HepG2 (cell line): Measurements from ENCODE around the gene ZDHHC6. TPM values are rescaled to one million over a fixed set of nuclear protein-coding genes. Genes with fewer than 3 reads are reported as not detected.

Source experiments
- ARID2 ChIP-seq: sonication (generic); formaldehyde crosslinking; IDR thresholded peaks from 2 replicates; pipeline ENCODE4 v1.8.1; 2022; ENCODE audit warnings: mild to moderate bottlenecking, missing genetic modification reagents, borderline replicate concordance
- CBX5 ChIP-seq: sonication (generic); formaldehyde crosslinking; IDR thresholded peaks from 2 replicates; pipeline ENCODE4 v1.4.0; 2020; ENCODE audit warnings: missing genetic modification reagents, borderline replicate concordance
- FOXJ3 ChIP-seq: sonication (generic); formaldehyde crosslinking; IDR thresholded peaks from 2 replicates; pipeline ENCODE4 v1.4.0; 2020; ENCODE audit warnings: missing genetic modification reagents, mild to moderate bottlenecking, borderline replicate concordance
- MYC ChIP-seq: sonication (generic); formaldehyde crosslinking; IDR thresholded peaks from 2 replicates; pipeline ENCODE4 v1.9.0; 2021; ENCODE audit warnings: missing genetic modification reagents, borderline replicate concordance
- NFAT5 ChIP-seq: sonication (generic); formaldehyde crosslinking; IDR thresholded peaks from 2 replicates; pipeline ENCODE4 v1.4.0; 2020; ENCODE audit warnings: missing genetic modification reagents
- NFIC ChIP-seq: IDR thresholded peaks from 2 replicates; pipeline ENCODE4 v1.6.1; 2012; ENCODE audit warnings: mild to moderate bottlenecking, low read length, inconsistent platforms
- NRL ChIP-seq: sonication (generic); formaldehyde crosslinking; IDR thresholded peaks from 2 replicates; pipeline ENCODE4 v1.5.0; 2020; ENCODE audit warnings: missing genetic modification reagents, mild to moderate bottlenecking, moderate library complexity, borderline replicate concordance
- POGZ ChIP-seq: sonication (generic); formaldehyde crosslinking; IDR thresholded peaks from 2 replicates; pipeline ENCODE4 v1.4.0; 2020; ENCODE audit warnings: mild to moderate bottlenecking, missing genetic modification reagents
- SIN3A ChIP-seq: IDR thresholded peaks from 2 replicates; pipeline ENCODE4 v1.6.1; 2011; ENCODE audit warnings: low read depth, mild to moderate bottlenecking, control low read depth, low read length, borderline replicate concordance
- SMARCC2 ChIP-seq: fragments of 450-650 bp; IDR thresholded peaks from 2 replicates; pipeline ENCODE4 v1.6.1; 2017; ENCODE audit warnings: antibody characterized with exemption, mild to moderate bottlenecking
- YY1 ChIP-seq: IDR thresholded peaks from 2 replicates; pipeline ENCODE4 v1.6.1; 2011; ENCODE audit warnings: low read length, low read depth, moderate library complexity, mild to moderate bottlenecking; ENCODE audit not compliant: insufficient read depth, insufficient replicate concordance
- ZBTB20 ChIP-seq: sonication (generic); formaldehyde crosslinking; IDR thresholded peaks from 2 replicates; pipeline ENCODE4 v1.8.1; 2023; ENCODE audit warnings: missing genetic modification reagents, low read depth, mild to moderate bottlenecking, borderline replicate concordance
- ZBTB21 ChIP-seq: sonication (generic); formaldehyde crosslinking; IDR thresholded peaks from 2 replicates; pipeline ENCODE4 v1.4.0; 2020; ENCODE audit warnings: missing genetic modification reagents
- ZBTB3 ChIP-seq: sonication (generic); formaldehyde crosslinking; IDR thresholded peaks from 2 replicates; pipeline ENCODE4 v1.4.0; 2020; ENCODE audit warnings: low read depth, mild to moderate bottlenecking, moderate library complexity, missing genetic modification reagents, borderline replicate concordance
- ZFP82 ChIP-seq: sonication (generic); formaldehyde crosslinking; IDR thresholded peaks from 2 replicates; pipeline ENCODE4 v1.5.1; 2020; ENCODE audit warnings: mild to moderate bottlenecking, missing genetic modification reagents, borderline replicate concordance
- ZFX ChIP-seq: sonication (generic); formaldehyde crosslinking; IDR thresholded peaks from 2 replicates; pipeline ENCODE4 v1.4.0; 2020; ENCODE audit warnings: mild to moderate bottlenecking, low read depth, missing genetic modification reagents, moderate library complexity
- ZNF367 ChIP-seq: sonication (generic); formaldehyde crosslinking; IDR thresholded peaks from 2 replicates; pipeline ENCODE4 v1.4.0; 2020; ENCODE audit warnings: missing genetic modification reagents, borderline replicate concordance
- ZNF598 ChIP-seq: sonication (generic); formaldehyde crosslinking; IDR thresholded peaks from 2 replicates; pipeline ENCODE4 v1.5.1; 2020; ENCODE audit warnings: mild to moderate bottlenecking, missing genetic modification reagents, borderline replicate concordance
- polyA plus RNA-seq, 8 experiments: library from polyadenylated mRNA; depleted of rRNA in 3 of 8; stranded (reverse) in 7 of 8; unstranded in 1 of 8; fragments of >200 nt; fragmentation: Illumina TruSeq in 4 of 8; extraction: Trizol in 4 of 8; gene quantifications; 2 replicates each; pipeline versions ENCODE4 v1.2.1 to v1.2.3, GENCODE V29; 2011 to 2016; ENCODE audit warnings: low read depth in 4 of 8, missing spikeins in 1 of 8, mixed read lengths in 1 of 8; ENCODE audit not compliant: insufficient read depth in 1 of 8
- total RNA-seq, 5 experiments: library from RNA; depleted of rRNA; stranded (reverse); fragments of >200 nt; fragmentation: Illumina TruSeq; extraction: Trizol; gene quantifications; 2 replicates each; pipeline ENCODE4 v1.2.3, GENCODE V29; 2016; ENCODE audit warnings: low read depth in 1 of 5
- TF ChIP-seq, protein P1 (sequence below): sonication (generic); formaldehyde crosslinking; IDR thresholded peaks from 2 replicates; pipeline ENCODE4 v1.9.0; 2022; ENCODE audit warnings: missing genetic modification reagents, mild to moderate bottlenecking, borderline replicate concordance

Gene ZDHHC6
- total and polyA plus RNA-seq, 2 of the 13 experiments (the other 11 are each of a cell fraction or from before 2014, with no cell fraction given) = 20.9 to 49.4 TPM

DNA sequence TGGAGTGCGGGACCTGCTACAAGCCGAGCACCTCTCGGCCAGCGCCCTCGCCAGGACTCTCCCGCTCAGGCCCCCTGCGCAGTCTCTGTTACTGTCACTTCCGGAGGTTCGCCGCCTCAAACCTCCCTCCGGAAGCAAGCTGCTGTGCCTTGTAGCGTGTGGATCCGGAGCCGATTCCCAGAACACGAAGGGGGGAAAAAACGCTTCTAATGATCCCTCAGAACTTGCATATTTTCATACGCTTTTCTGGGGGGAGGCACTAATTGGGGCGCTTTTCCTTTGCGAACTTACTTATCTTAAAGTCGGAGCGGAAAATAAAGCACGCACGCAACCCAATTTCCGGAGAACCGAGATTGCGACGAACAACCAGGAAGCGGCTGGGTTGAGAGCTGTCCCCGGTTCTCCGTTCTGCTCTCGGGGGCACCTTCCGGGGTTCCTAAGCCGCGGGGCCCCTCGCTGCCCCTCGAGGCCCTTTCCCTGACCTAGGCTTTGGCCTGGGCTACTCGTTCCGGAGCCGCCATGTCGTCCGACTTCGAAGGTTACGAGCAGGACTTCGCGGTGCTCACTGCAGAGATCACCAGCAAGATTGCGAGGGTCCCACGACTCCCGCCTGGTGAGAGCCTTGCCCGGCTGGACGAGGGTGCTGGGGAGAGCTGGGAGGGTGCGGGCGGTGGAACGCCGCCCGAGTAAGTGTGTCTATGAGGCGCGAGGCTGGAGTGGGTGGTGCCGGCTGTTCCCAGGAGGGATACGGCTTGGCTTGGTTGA is at the start of gene ZDHHC6, which contains the start of gene VTI1A (continued):
- peak; percentile 86 for TF ChIP-seq NRL (CRISPR knock-in tag)
- no peak for TF ChIP-seq FOXJ3 (CRISPR knock-in tag)
- TF ChIP-seq ZNF367 (CRISPR knock-in tag) = no peak
- no peak for TF ChIP-seq SMARCC2
- peak; percentile 30 for TF ChIP-seq YY1
- TF ChIP-seq NFIC = 0 out of 2 replicates have a peak, but pooled peaks have one; percentile 55
- TF ChIP-seq ZBTB3 (CRISPR knock-in tag) = no peak
- no peak; the same call in 1 of the 2 replicates for TF ChIP-seq ZBTB21 (CRISPR knock-in tag)
- TF ChIP-seq POGZ = no peak
- TF ChIP-seq, protein P1, sequence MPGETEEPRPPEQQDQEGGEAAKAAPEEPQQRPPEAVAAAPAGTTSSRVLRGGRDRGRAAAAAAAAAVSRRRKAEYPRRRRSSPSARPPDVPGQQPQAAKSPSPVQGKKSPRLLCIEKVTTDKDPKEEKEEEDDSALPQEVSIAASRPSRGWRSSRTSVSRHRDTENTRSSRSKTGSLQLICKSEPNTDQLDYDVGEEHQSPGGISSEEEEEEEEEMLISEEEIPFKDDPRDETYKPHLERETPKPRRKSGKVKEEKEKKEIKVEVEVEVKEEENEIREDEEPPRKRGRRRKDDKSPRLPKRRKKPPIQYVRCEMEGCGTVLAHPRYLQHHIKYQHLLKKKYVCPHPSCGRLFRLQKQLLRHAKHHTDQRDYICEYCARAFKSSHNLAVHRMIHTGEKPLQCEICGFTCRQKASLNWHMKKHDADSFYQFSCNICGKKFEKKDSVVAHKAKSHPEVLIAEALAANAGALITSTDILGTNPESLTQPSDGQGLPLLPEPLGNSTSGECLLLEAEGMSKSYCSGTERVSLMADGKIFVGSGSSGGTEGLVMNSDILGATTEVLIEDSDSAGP = peak; percentile 74; the same call in 1 of the 2 replicates
- TF ChIP-seq ZNF598 (CRISPR knock-in tag) = no peak
- TF ChIP-seq CBX5 (CRISPR knock-in tag) = peak; percentile 44; the same call in 1 of the 2 replicates
- peak; percentile 76; the same call in 1 of the 2 replicates for TF ChIP-seq SIN3A
- peak; percentile 32; the same call in 1 of the 2 replicates for TF ChIP-seq NFAT5
- no peak for TF ChIP-seq ARID2 (CRISPR knock-in tag)
- peak; percentile 92; the same call in 1 of the 2 replicates for TF ChIP-seq ZFP82 (CRISPR knock-in tag)
- peak; percentile 61 for TF ChIP-seq ZFX
- peak; percentile 13; the same call in 1 of the 2 replicates for TF ChIP-seq ZBTB20 (CRISPR knock-in tag)
- TF ChIP-seq MYC (CRISPR knock-in tag) = peak; percentile 23; the same call in 1 of the 2 replicates
